HG02759 (cell line): ENCODE results near the gene LCNL1.

Experiments
- ATAC-seq: cut with Tn5 transposase; IDR thresholded peaks from one replicate; pipeline ENCODE4 v1.9.1; 2021; ENCODE audit warnings: mild to moderate bottlenecking, moderate library complexity; ENCODE audit not compliant: unreplicated experiment

The LCNL1 gene

GRCh38 chr9:136982232-136983051 lies at the start of gene LCNL1:
TSS of gene LCNL1 (plus strand) at chr9:136982993. CDS start at chr9:136983587, 594 bp downstream.
- no peak for ATAC-seq

GRCh38 chr9:136934277-136934676 lies 48.5 kb upstream of the LCNL1 start:
- ATAC-seq: no peak

DNA sequence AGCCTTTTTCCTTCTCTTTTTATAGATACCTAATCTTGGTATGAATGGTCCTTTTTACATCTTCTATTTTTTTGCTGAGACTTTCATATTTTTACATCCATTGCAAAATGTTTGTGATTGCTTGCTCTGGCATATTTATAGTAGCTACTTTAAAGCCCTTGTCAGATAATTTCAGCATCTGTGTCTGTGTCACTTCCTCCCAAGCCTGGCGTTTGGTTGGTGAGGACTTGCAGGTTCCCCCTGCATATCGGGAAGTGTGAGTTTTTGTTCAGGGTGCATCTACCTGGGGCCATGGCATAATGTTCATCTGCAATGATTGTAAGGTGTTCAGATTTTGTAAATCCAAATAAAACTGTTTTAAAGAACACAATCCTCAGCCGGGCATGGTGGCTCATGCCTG lies 47.1 kb upstream of the LCNL1 start:
- ATAC-seq: no peak

DNA sequence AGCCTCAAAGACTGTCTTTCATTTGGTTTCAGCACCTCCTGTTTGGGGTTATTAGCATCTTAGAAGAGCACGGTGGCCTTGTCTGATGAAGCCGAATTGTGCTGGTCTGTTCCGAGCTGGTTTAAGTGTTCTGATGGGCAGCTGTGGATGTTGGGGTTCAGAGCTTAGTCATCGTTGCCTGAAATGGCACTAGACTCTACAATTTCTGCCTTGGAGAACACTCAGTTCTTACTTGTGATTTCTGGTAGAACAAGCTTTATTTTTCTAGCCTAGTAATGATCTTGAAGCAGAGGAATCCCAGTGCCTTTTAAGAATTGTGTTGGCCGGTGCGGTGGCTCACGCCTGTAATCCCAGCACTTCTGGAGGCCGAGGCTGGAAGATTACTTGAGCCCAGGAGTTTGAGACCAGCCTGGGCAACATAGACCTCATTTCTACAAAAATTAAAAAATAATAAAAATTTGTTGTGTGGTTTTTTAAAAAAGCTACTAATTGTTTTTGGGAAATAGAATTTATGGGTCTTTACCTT lies 46.1 kb upstream of the LCNL1 start:
- no peak for ATAC-seq

- ATAC-seq: no peak
Observed at GRCh38 chr9:136937186-136938001, 45.4 kb upstream of the LCNL1 start.

GRCh38 chr9:136939431-136939995 lies 43.3 kb upstream of the LCNL1 start:
- ATAC-seq: no peak

GRCh38 chr9:136939996-136940525 lies 42.7 kb upstream of the LCNL1 start:
- no peak for ATAC-seq

DNA sequence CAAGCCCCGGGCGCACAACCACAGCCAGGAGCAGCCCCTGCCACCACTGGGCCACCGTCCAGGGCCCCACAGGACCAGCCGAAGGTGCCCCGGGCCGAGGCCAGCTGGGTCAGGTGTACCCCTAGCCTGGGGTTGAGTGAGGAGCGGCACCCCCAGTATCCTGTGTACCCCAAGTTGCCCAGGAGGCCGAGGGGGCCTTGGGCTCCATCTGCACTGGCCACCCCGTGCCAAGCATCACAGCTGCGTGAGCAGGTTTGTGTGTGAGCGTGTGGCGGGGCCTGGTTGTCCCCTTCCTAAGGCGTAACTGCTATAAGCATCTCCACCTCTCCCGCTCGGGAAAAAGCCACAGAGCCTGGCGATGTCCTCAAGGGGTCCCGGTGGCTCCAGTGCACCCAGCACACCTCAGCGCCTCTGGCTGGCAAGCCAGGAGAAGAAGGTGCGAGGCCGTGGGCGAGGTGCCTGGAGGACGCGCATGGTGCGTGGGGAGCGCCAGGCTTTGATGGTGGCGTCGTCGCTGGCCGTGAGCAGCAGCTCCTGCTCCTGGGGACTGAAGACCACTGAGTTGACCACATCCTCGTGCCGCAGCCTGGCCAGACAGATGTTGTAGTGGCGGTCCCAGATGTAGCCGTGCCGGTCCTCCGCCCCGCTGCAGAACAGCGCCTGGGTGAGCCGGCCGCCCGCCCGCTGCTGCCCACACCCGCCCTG lies 42.1 kb upstream of the LCNL1 start:
- ATAC-seq: no peak

DNA sequence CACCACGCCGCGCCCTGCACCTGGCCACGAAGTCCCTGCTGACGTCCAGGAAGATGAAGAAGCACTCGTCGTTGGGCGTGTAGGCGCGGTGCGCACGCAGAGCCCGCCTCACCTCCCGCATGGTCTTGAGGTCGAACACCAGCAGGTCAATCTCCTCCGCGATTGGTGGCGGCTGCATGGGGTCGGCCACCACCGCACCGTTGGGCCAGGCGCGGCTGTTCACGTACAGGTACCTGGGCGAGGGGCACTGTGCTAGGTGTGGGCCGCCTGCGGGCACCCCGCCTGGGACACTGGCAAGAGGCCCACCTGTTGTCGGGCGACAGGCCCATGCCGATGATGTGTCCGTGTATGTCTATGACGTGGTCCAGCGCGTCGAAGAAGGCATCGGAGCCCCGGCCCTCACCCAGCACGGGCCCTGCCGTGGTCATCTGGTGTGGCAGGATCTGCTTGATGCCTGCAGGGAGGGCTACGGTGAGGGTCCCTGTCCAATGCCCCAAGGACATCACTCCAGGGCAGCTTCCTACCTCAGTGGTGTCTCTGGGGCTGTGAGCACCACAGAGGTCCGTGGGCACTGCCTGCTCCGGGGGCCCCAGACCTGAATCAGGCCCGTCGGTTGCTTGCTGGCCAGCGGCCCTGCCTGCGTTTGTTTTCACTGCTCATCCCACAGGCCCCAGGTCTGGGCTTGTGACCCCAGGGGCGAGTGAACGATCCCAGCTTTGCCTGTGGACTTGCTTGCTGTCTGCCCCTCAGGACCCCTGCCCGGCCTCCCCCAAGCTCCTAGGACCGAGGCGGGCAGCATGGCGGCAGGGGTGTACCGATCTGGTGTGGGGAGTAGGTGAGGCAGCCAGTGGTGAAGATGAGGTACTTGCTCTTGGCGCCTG lies 41.3 kb upstream of the LCNL1 start:
- no peak for ATAC-seq

GRCh38 chr9:136942112-136942880 lies 40.5 kb upstream of the LCNL1 start:
- ATAC-seq: no peak

GRCh38 chr9:136942881-136943230 lies 39.9 kb upstream of the LCNL1 start:
- ATAC-seq: no peak

GRCh38 chr9:136943291-136944211 lies 39.2 kb upstream of the LCNL1 start:
- ATAC-seq: peak; percentile 14

DNA sequence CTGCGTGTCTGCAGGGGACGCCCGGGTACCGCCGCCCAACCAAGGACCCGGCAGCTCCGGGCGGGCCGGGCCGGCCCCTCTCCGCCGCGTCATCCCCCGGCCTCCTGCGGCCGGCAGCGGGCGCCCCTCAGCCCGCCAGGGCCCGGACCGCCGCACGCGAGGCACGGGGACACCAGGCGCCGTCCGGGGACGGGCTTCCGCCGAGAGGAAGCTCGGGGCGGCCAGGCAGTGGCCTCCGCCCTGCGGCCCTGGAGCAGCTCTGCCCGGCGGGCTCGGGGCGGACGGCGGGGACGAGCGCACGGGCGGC lies 38.6 kb upstream of the LCNL1 start:
- peak; percentile 45 for ATAC-seq

- peak; percentile 88 for ATAC-seq
Observed at GRCh38 chr9:136944519-136945332, 38.1 kb upstream of the LCNL1 start, which contains the start of the genes C8G and FBXW5. TSS of gene C8G (plus strand) at chr9:136945243. CDS start at chr9:136945321, 78 bp downstream. TSS of gene FBXW5 (minus strand) at chr9:136944738. CDS start at chr9:136944083, 655 bp downstream.

DNA sequence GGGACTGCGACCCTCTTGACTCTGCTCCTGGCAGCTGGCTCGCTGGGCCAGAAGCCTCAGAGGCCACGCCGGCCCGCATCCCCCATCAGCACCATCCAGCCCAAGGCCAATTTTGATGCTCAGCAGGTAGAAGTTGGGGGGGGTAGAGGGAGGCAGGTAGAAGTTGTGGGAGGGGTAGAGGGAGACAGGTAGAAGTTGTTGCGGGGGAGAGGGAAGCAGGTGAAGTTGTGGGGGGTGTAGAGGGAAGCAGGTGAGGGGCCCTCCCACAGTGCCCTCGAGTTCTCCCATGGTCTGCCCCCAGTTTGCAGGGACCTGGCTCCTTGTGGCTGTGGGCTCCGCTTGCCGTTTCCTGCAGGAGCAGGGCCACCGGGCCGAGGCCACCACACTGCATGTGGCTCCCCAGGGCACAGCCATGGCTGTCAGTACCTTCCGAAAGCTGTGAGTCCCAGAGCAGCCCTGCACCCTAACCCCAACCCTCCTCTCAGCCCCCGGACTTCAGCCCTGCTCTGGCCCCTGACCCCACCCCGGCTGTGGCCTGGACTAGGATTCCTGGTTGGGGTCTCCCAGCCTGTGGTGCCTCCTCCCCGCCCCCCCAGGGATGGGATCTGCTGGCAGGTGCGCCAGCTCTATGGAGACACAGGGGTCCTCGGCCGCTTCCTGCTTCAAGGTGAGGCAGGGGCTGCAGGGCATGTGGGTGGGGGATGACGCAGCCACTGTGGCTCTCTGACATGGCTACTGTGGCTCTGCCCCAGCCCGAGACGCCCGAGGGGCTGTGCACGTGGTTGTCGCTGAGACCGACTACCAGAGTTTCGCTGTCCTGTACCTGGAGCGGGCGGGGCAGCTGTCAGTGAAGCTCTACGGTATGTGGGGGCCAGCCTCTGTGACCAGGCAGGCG lies 37.2 kb upstream of the LCNL1 start:
- ATAC-seq: no peak
